Hepatocyte (in vitro differentiated cells): ENCODE data around the gene CHD2. TPM values are rescaled to one million over a fixed set of nuclear protein-coding genes. Genes with fewer than 3 reads are reported as not detected.
A peak's percentile ranks its signal among the peaks of the same experiment; 100 is the strongest.

Experiments used
- DNase-seq: peaks from one replicate; pipeline ENCODE4 v3.0.0-alpha.2; 2016; ENCODE audit warnings: low spot score
- H2AFZ ChIP-seq: fragments of 200-600 bp; sonication (generic); 2 replicates; pipeline ENCODE4 v1.6.0; 2016; ENCODE audit warnings: antibody characterized with exemption, mild to moderate bottlenecking
- H3K27ac ChIP-seq: fragments of 200-600 bp; sonication (generic); 2 replicates; pipeline ENCODE4 v1.5.1; 2016; ENCODE audit warnings: mild to moderate bottlenecking
- H3K27me3 ChIP-seq: fragments of 200-600 bp; sonication (generic); 2 replicates; pipeline ENCODE4 v1.6.1; 2016
- H3K36me3 ChIP-seq: fragments of 200-600 bp; sonication (generic); replicated peaks from 2 replicates; pipeline ENCODE4 v1.5.1; 2016; ENCODE audit warnings: low read depth; ENCODE audit not compliant: insufficient read depth
- H3K4me1 ChIP-seq: fragments of 200-600 bp; sonication (generic); 2 replicates; pipeline ENCODE4 v1.5.1; 2016; ENCODE audit warnings: mild to moderate bottlenecking, moderate library complexity; ENCODE audit not compliant: insufficient read depth
- H3K4me2 ChIP-seq: fragments of 200-600 bp; sonication (generic); 2 replicates; pipeline ENCODE4 v1.6.0; 2016
- H3K4me3 ChIP-seq: fragments of 200-600 bp; sonication (generic); 2 replicates; pipeline ENCODE4 v1.5.1; 2016; ENCODE audit warnings: mild to moderate bottlenecking
- H3K79me2 ChIP-seq: fragments of 200-600 bp; sonication (generic); 2 replicates; pipeline ENCODE4 v1.6.0; 2017; ENCODE audit warnings: mild to moderate bottlenecking
- H3K9me2 ChIP-seq: fragments of 200-600 bp; sonication (generic); replicated peaks from 2 replicates; pipeline ENCODE4 v1.6.0; 2017; ENCODE audit warnings: mild to moderate bottlenecking; ENCODE audit not compliant: insufficient read depth
- H3K9me3 ChIP-seq: fragments of 200-600 bp; sonication (generic); 2 replicates; pipeline ENCODE4 v1.5.1; 2016; ENCODE audit warnings: low read depth, mild to moderate bottlenecking
- H4K20me1 ChIP-seq: fragments of 200-600 bp; sonication (generic); 2 replicates; pipeline ENCODE4 v1.6.0; 2016; ENCODE audit warnings: mild to moderate bottlenecking; ENCODE audit not compliant: insufficient read depth, poor library complexity, severe bottlenecking
- EZH2 ChIP-seq: fragments of 200-600 bp; sonication (generic); IDR thresholded peaks from 2 replicates; pipeline ENCODE4 v1.6.1; 2016; ENCODE audit warnings: antibody characterized with exemption, mild to moderate bottlenecking, borderline replicate concordance
- EZH2phosphoT487 ChIP-seq: fragments of 200-600 bp; sonication (generic); IDR thresholded peaks from one replicate; pipeline ENCODE4 v1.6.1; 2018; ENCODE audit warnings: antibody characterized with exemption, mild to moderate bottlenecking, low read depth, moderate library complexity; ENCODE audit not compliant: unreplicated experiment, severe bottlenecking
- WGBS: methylation state at CpG from one replicate; pipeline ENCODE4 v1.1.6; 2016; ENCODE audit warnings: low lambda C conversion rate; ENCODE audit errors: missing lambda C conversion rate; 5-methylcytosine and 5-hydroxymethylcytosine counted together
- polyA plus RNA-seq: library from polyadenylated mRNA; unstranded; fragments of >200 nt; fragmentation: Nextera tagmentation; extraction: Ambion mirVana; gene quantifications from 2 replicates; pipeline ENCODE4 v1.2.1, GENCODE V29; 2016
- total RNA-seq: library from RNA; depleted of rRNA; stranded (reverse); fragments of >200 nt; gene quantifications from 2 replicates; pipeline ENCODE4 v1.2.3, GENCODE V29; 2014
- TF ChIP-seq, protein P1 (sequence below): fragments of 200-600 bp; sonication (generic); IDR thresholded peaks from 2 replicates; pipeline ENCODE4 v1.5.1; 2016; ENCODE audit warnings: antibody characterized with exemption, mild to moderate bottlenecking; ENCODE audit not compliant: poor library complexity

The CHD2 gene
- total and polyA plus RNA-seq, 2 experiments from 2014 or later = 49.3 to 133 TPM

DNA sequence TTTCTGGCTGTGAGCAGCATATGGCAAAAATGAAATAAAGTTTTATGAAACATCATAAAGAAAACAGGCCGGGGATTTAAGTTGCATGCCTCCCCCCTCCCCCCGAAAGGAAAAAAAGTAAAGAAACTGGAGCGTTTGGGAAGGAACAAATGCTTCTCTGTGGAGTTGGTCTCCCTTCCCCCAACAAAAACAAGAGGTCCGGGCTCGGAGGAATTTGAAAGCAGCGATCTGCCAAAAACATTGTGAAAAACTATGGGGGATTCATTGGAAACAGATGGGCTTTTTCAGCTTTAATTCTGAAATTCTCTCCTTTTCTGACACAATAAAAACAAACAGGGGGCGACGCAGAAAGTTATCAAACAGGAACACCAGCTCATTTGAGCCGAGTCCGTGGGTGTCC lies 171.9 kb downstream of the CHD2 start:
- Histone ChIP-seq H2AFZ (peak overlapping the region; percentile 73), H3K27me3 (peaks cover 21% of the 10 kb centered on the region), H3K4me1 (no peaks in the 10 kb centered on the region), H3K36me3 (no peaks in the 10 kb centered on the region), H3K9me2 (no peaks in the 10 kb centered on the region), H3K27ac (peak overlapping the region; percentile 75), H3K9me3 (no peaks in the 10 kb centered on the region), H3K4me2 (peak overlapping the region; percentile 95), H4K20me1 (no peaks in the 10 kb centered on the region), H3K79me2 (peaks cover 5% of the 10 kb centered on the region), H3K4me3 (peak overlapping the region; percentile 74)
- under 1% methylated on average over 10 of the region's 10 CpGs for WGBS
- TF ChIP-seq EZH2phosphoT487 = no peak
- no peak for TF ChIP-seq EZH2
- TF ChIP-seq, protein P1, sequence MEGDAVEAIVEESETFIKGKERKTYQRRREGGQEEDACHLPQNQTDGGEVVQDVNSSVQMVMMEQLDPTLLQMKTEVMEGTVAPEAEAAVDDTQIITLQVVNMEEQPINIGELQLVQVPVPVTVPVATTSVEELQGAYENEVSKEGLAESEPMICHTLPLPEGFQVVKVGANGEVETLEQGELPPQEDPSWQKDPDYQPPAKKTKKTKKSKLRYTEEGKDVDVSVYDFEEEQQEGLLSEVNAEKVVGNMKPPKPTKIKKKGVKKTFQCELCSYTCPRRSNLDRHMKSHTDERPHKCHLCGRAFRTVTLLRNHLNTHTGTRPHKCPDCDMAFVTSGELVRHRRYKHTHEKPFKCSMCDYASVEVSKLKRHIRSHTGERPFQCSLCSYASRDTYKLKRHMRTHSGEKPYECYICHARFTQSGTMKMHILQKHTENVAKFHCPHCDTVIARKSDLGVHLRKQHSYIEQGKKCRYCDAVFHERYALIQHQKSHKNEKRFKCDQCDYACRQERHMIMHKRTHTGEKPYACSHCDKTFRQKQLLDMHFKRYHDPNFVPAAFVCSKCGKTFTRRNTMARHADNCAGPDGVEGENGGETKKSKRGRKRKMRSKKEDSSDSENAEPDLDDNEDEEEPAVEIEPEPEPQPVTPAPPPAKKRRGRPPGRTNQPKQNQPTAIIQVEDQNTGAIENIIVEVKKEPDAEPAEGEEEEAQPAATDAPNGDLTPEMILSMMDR = no peak
- DNase-seq = no peak

DNA sequence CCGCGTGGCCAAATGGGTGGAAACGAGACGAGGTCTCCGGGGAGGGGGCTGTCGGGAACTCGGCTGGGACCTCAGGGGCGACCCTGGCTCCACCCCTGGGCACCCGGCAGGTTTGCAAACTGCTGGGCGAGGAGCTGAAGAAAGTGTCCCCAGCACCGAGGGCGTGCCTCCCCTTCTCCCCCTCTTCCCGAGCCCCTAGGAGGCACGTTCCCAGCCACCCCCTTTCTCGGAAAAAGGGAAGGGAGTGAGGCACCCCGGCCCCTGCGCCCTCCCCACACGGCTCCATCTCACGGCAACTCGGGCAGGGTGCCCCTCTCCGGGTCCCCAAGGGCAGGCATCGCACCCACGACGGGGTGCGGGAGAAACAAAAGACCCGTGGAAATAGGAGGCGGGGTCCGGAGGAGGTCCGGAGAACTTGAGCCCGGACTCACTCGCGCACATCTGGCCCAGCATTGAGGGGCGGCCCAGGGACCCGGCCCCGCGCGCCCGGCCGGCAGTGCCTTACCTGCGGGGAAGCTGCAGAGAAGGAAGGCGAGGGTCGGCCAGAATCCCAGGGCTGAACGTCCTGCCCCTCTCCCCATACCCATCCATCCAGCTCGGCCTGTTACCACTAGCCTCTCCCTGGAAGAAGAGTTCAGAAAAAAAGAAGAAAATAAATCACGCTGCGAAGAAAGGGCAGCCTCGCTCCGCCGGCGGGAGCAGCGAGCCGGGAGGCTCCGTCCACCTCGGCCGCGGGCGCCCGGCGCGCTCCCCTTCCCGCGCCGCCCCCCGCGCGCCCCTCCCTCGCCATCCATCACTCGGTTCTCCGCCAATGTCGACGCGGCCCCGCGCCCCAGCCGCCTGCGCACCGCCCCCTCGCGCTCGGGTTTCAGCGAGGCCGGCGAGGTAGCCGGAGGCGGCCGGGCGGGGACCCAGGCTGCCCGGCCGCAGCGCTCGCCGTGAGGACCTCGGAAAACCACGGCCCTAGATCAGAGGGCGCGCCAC lies 172.6 kb downstream of the CHD2 start:
- Histone ChIP-seq H3K9me3 (no peaks in the 10 kb centered on the region), H3K79me2 (peaks cover 5% of the 10 kb centered on the region), H3K36me3 (no peaks in the 10 kb centered on the region), H3K4me3 (peak overlapping the region; percentile 74), H3K4me1 (no peaks in the 10 kb centered on the region), H4K20me1 (no peaks in the 10 kb centered on the region), H3K27ac (peak overlapping the region; percentile 75), H3K4me2 (peak overlapping the region; percentile 95), H2AFZ (peak overlapping the region; percentile 73), H3K27me3 (peaks cover 21% of the 10 kb centered on the region), H3K9me2 (no peaks in the 10 kb centered on the region)
- WGBS = 1% methylated on average over 78 of the region's 96 CpGs
- TF ChIP-seq, protein P1 = no peak
- TF ChIP-seq EZH2 (no peak), EZH2phosphoT487 (no peak)
- DNase-seq = peak; percentile 90

DNA sequence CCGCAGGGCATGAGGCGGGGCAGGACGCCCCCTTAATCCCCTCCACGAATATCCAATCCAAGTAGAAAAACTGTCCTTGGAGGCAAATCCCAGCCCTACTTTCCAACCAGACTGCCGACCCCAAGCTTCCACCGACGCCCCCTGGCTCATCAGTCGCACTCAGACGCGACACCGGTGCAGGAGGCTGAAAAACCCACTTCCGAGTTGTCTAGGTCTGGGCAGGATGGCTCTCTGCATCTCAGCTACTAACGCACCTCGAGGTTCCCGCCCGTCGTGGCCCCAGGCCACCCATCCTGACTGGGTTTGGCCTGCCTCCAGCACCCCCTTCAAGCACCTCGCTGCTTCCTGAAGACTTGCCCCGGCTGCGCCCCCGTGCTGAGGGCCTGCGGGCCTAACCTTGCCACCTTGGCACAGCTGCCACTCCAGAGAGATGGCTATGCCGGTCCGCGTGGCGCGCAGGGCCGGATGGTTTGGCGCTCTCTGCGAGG lies 173.4 kb downstream of the CHD2 start:
- Histone ChIP-seq H3K4me3 (peak overlapping the region; percentile 74), H3K27ac (no peak overlapping the region), H3K36me3 (no peaks in the 10 kb centered on the region), H3K27me3 (peaks cover 21% of the 10 kb centered on the region), H3K9me3 (no peaks in the 10 kb centered on the region), H3K79me2 (peaks cover 5% of the 10 kb centered on the region), H3K4me2 (peak overlapping the region; percentile 95), H3K4me1 (no peaks in the 10 kb centered on the region), H4K20me1 (no peaks in the 10 kb centered on the region), H2AFZ (peak overlapping the region; percentile 61), H3K9me2 (no peaks in the 10 kb centered on the region)
- TF ChIP-seq EZH2phosphoT487 (no peak), EZH2 (no peak)
- TF ChIP-seq, protein P1 = no peak
- WGBS = 57% methylated on average over 28 of the region's 30 CpGs
- DNase-seq = no peak
